Measurements from ENCODE around the gene POLE. TPM values are rescaled to one million over a fixed set of nuclear protein-coding genes. Genes with fewer than 3 reads are reported as not detected.

POLE gene
- total RNA-seq, 1 experiment from 2014 or later = 147 TPM

DNA sequence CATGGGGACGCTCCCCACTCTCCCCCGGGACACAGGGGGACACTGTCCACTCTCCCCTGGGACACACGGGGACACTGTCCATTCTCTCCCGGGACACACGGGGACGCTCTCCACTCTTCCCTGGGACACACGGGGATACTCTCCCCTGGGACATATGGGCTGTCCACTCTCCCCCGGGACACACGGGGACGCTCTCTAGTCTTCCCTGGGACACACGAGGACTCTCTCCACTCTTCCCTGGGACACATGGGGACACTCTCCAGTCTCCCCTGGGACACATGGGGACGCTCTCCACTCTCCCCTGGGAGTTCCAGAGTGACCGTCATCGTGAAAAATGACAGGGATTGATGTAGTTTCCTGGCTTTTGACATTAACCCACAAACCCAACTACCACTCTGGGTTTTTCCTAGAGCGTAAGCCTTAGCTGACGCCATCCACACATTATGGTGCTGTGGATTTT is 71.5 kb downstream of the POLE start:
- TF ChIP-seq CTCF (conservative IDR thresholded peaks at IDR 0.05) = no peak
- no peak overlapping the region for H2BK15ac ChIP-seq (ENCODE audit: low read depth, low read length)

More for the DNA sequence above, 71.5 kb downstream of the POLE start:
- Mint-ChIP-seq H3K27ac (no peak overlapping the region), H3K4me3 (no peak overlapping the region), H3K9me3 (peaks cover 34 to 36% of the 10 kb centered on the region in 2 experiments), H3K27me3 (ENCODE audit: low read depth) (peaks cover 86% of the 10 kb centered on the region), H3K36me3 (ENCODE audit: insufficient read depth in 1 of 3, low read depth in 3 of 3) (peaks cover 3 to 9% (median 4%) of the 10 kb centered on the region in 3 experiments; a peak in 5 of 7 replicates), H3K4me1 (peaks cover 4 to 6% of the 10 kb centered on the region in 2 experiments)
- Histone ChIP-seq H3K4me1 (ENCODE audit: insufficient read depth, low read length) (no peaks in the 10 kb centered on the region), H3K9ac (ENCODE audit: extremely low read depth, insufficient read length, low read length) (no peak overlapping the region), H2AFZ (ENCODE audit: low read length) (no peak overlapping the region), H3K23ac (ENCODE audit: insufficient read length, low read depth, low read length) (no peak overlapping the region), H3K56ac (ENCODE audit: insufficient read length, low read depth, low read length) (no peak overlapping the region), H4K8ac (replicated peaks; ENCODE audit: insufficient read length, low read depth, low read length) (no peak overlapping the region), H3K79me2 (ENCODE audit: insufficient read depth, low read length) (no peaks in the 10 kb centered on the region), H4K5ac (ENCODE audit: insufficient read length, low read depth, low read length) (no peak overlapping the region), H2BK20ac (ENCODE audit: low read depth, low read length, poor library complexity, severe bottlenecking) (no peak overlapping the region), H4K20me1 (ENCODE audit: control insufficient read depth, insufficient read depth, insufficient read length) (no peaks in the 10 kb centered on the region), H2BK12ac (ENCODE audit: insufficient read length, low read depth, low read length) (no peak overlapping the region), H3K14ac (ENCODE audit: insufficient read depth, low read length) (no peak overlapping the region), H4K91ac (ENCODE audit: insufficient read length, low read depth, low read length) (no peak overlapping the region), H3K79me1 (ENCODE audit: insufficient read depth, low read depth, low read length, poor library complexity, severe bottlenecking) (no peaks in the 10 kb centered on the region), H3T11ph (ENCODE audit: low read length) (no peak overlapping the region), H2AK5ac (ENCODE audit: insufficient read length, low read length) (no peak overlapping the region), H3K23me2 (ENCODE audit: insufficient read length, low read depth, low read length, poor library complexity, severe bottlenecking) (no peaks in the 10 kb centered on the region), H3K18ac (ENCODE audit: insufficient read length, low read depth, low read length) (no peak overlapping the region), H3K4me2 (ENCODE audit: insufficient read depth, insufficient read length, low read length) (no peak overlapping the region), H3K27me3 (ENCODE audit: insufficient read depth, low read length) (peaks cover 29% of the 10 kb centered on the region), H3K27ac (ENCODE audit: insufficient read length, low read depth, low read length) (no peak overlapping the region), H3K4ac (ENCODE audit: low read depth, low read length) (no peak overlapping the region), H2BK120ac (ENCODE audit: low read depth, low read length, poor library complexity, severe bottlenecking) (no peak overlapping the region), H3K9me3 (ENCODE audit: control insufficient read depth, low read depth, low read length) (peaks cover 27% of the 10 kb centered on the region), H2BK5ac (ENCODE audit: insufficient read length, low read length) (no peak overlapping the region)
- no CpG with 5 or more reads among the region's 16 CpGs for whole genome bisulfite sequencing (ENCODE audit: extremely low coverage, insufficient read length, low lambda C conversion rate)
- no peak for DNase-seq

All from H9 (cell line).